Epithelial cell of esophagus (primary cell): Measurements from ENCODE around the gene EN2.

Experiments
- DNase-seq: peaks from one replicate; pipeline ENCODE4 v3.0.0; 2010; ENCODE audit warnings: low read depth
- H3K4me3 ChIP-seq: 2 replicates; pipeline ENCODE4 v1.5.1; 2011; ENCODE audit warnings: mild to moderate bottlenecking, low read length, control low read depth
- CTCF ChIP-seq: IDR thresholded peaks from 2 replicates; pipeline ENCODE4 v1.5.1; 2011; ENCODE audit warnings: low read depth, mild to moderate bottlenecking, low read length, control low read depth, inconsistent platforms; ENCODE audit not compliant: insufficient read depth; ENCODE audit errors: missing control alignments

The EN2 gene

GRCh38 chr7:155451840-155452239 is 6.1 kb upstream of the EN2 start:
- no peak for TF ChIP-seq CTCF
- no peak for DNase-seq
- no peak overlapping the region for H3K4me3 ChIP-seq

- H3K4me3 ChIP-seq: no peak overlapping the region
- no peak for TF ChIP-seq CTCF
- DNase-seq: no peak
Observed at GRCh38 chr7:155452505-155453295, 5.2 kb upstream of the EN2 start.

DNA sequence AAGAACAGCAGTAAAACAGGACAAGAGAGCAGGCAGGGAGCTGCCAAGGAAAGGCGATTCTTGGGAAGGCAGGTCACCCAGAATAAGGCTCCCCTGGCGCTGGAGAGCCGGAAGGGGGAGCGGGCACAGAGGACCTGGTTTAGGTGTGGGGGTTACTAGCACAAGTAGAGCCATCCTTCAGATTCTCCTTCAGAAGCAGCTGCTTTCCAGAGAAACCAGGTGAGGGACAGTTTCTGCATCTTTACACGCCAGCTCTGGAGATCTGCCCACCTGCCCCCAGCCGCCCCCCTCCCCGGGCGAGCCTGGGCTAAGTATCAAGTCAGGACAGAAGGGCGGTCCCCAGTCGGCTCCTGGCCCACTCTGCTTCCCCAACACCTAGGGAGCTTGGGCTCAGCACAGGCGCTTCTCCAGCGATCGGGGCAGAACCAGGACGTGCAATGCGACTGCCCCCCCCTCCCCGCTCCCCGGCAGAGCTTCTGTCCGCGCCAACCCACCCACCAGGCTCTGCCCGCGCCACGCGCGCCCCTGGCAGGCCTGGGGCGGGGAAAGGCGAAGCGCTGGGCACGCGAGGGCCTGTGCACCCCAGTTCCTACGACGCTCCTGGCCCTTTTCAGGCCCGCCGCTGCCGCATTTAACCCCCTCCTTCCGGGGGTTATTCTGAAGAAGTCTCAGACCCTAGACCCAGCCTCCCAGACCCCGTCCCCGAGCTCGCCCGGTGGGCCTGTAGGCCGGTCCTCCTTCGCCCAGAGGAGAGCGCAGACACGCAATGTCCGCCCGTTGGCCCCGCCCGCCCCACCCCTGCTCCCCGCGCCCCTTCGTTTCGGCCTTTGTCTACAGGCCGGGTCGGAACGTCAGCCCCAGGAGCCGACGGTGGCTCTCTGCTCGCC is 4.4 kb upstream of the EN2 start:
- H3K4me3 ChIP-seq: no peak overlapping the region
- no peak for DNase-seq
- no peak for TF ChIP-seq CTCF

- TF ChIP-seq CTCF: no peak
- H3K4me3 ChIP-seq: no peak overlapping the region
- no peak for DNase-seq
Observed at GRCh38 chr7:155454183-155455112, 3.5 kb upstream of the EN2 start.

- H3K4me3 ChIP-seq: no peak overlapping the region
- no peak for DNase-seq
- no peak for TF ChIP-seq CTCF
Observed at GRCh38 chr7:155455132-155455693, 2.7 kb upstream of the EN2 start.
